C4-2B (cell line): ENCODE data around the gene ZDHHC9.

Experiments used
- H3K27ac ChIP-seq: fragments of 450-650 bp; 2 replicates; pipeline ENCODE4 v1.5.1; 2017
- ZFX ChIP-seq: fragments of 450-650 bp; IDR thresholded peaks from 2 replicates; pipeline ENCODE4 v1.6.1; 2017
- TF ChIP-seq, protein P1 (sequence below): fragments of 450-650 bp; conservative IDR thresholded peaks from 2 replicates; pipeline ENCODE4 v1.5.1; 2017; ENCODE audit warnings: mild to moderate bottlenecking

ZDHHC9 gene

DNA sequence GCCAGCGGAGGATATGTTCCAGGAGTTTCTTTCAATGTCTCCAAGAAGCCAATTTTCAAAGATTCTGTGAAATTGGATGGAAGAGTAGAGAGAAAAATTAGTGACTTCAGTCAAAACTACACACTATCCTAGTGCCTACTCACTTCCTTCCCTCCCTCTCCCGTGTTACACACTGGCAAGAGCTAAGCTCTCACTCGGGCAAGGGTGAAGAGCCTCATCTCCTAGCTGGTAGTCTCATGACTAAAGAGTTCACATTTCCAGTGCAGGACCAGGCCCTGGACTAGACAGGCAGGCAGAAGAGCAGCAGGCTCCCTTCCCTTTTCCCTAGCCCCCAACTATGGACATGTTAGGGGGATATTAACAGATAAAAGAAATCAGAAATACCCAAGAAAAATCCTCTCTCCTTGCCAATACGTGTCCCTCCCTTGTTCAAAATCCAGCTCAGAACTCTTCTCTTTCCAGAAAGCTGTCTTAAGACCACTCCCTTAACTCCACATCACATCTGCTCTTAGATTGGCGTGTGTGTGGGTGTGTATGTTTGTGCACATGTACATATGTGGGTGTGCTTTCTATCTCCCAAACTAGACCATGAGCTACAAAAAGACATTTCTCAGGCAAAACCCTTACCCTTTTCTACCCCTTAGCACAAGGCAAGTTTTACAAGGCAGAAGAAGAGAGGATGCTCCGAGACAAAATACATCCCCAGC, 29.9 kb downstream of the ZDHHC9 start:
- no peak overlapping the region for H3K27ac ChIP-seq
- no peak for TF ChIP-seq ZFX
- TF ChIP-seq, protein P1, sequence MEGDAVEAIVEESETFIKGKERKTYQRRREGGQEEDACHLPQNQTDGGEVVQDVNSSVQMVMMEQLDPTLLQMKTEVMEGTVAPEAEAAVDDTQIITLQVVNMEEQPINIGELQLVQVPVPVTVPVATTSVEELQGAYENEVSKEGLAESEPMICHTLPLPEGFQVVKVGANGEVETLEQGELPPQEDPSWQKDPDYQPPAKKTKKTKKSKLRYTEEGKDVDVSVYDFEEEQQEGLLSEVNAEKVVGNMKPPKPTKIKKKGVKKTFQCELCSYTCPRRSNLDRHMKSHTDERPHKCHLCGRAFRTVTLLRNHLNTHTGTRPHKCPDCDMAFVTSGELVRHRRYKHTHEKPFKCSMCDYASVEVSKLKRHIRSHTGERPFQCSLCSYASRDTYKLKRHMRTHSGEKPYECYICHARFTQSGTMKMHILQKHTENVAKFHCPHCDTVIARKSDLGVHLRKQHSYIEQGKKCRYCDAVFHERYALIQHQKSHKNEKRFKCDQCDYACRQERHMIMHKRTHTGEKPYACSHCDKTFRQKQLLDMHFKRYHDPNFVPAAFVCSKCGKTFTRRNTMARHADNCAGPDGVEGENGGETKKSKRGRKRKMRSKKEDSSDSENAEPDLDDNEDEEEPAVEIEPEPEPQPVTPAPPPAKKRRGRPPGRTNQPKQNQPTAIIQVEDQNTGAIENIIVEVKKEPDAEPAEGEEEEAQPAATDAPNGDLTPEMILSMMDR, result no peak

DNA sequence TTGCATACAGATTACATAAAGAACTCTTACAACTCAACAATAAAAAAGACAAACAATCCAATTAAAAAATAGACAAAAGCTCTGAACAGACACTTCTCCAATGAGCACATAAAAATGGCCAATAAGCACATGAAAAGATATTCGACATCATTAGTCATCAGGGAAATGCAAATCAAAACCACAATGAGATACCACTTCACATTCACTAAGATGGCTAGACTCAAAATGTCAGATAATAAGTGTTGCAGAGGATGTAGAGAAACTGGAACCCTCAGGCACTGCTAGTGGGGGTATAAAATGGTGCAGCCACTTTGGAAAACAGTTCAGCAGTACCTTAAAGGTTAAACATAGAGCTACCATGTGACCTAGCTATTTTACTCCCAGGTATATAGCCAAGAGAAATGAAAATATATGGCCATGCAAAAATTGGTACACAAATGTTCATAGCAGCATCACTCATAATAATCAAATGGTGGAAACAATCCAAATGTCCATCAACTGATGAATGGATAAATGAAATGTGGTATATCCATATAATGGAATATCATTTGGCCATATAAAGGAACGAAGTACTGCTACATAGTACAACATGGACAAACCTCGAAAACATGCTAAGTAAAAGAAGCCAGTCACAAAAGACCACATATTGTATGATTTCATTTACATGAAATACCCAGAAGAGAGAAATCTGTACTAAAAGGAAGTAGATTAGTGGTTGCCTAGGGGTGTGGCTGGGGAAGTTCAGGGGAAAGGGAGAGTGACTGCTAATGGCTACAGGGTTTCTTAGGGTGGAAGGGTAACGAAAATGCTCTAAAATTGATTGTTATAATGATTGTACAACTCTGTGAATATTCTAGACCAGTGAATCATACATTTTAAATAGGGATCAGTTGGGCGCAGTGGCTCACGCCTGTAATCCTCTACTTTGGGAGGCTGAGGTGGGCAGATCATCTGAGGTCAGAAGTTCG, 34.6 kb downstream of the ZDHHC9 start:
- H3K27ac ChIP-seq, result no peak overlapping the region
- TF ChIP-seq, protein P1, result no peak
- TF ChIP-seq ZFX, result no peak

DNA sequence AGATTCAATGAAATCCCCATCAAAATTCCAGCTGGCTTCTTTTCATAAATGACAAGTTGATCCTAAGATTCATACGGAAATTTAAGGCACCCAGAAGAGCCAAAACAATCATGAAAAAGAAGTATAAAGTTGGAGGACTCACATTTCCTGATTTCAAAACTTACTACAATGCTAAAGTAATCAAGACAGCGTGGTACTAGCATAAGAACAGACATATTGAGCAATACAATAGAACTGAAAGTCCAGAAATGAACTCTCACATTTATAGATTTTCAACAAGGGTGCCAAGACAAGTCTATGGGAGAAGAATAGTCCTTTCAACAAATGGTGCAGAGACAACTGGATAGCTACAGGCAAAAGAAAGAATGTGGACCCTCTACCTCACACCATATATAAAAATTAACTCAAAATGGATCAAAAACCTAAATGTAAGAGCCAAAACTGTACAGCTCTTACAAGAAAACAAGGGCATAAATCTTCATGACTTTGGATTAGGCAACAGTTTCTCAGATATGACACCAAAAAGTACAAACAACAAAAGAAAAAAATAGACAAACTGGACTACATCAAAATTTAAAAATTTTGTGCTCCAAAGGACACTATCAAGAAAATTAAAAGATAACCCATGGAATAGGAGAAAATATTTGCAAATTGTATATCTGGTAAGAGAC, 35.4 kb downstream of the ZDHHC9 start:
- no peak for TF ChIP-seq ZFX
- TF ChIP-seq, protein P1, result no peak
- no peak overlapping the region for H3K27ac ChIP-seq

DNA sequence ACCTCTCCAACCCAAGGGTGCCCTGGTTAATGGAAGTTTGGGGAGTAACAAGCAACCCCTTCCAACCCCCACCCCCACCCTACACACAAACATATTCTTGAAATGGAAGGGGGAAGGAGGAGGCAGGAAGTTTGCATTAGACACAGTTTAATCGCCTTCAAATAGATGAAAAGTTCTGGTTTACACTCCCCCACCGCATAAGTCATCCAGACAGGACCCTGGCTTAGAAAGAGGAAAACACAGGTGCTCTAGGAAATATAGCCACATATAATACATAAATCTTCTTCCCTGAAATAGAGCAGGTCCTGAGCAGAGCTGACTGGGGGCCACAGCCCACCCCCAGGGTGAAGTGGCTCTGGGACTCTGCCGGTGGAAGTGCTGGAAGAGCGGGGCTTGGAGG, 38.9 kb downstream of the ZDHHC9 start:
- H3K27ac ChIP-seq, result no peak overlapping the region
- no peak for TF ChIP-seq ZFX
- TF ChIP-seq, protein P1, result no peak

DNA sequence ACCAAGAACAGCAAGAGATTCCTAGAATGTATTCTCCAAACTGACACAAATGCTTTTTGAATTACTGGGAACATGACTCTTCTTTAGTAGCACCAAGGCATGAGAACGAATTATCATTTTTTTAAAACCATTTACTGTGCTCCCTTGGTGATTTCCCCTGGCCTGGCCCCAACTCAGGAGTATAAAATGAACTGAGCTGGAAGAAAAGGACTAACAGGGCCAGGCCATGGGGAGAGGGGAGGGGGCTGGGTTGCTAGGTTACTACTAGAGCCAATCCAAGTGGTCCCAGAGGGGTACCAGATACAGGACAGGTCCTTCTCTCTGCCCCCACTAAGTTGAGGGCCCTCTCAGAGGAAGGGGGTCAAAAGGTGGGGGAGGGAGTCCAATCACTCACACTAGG, 40.8 kb downstream of the ZDHHC9 start:
- H3K27ac ChIP-seq, result no peak overlapping the region

DNA sequence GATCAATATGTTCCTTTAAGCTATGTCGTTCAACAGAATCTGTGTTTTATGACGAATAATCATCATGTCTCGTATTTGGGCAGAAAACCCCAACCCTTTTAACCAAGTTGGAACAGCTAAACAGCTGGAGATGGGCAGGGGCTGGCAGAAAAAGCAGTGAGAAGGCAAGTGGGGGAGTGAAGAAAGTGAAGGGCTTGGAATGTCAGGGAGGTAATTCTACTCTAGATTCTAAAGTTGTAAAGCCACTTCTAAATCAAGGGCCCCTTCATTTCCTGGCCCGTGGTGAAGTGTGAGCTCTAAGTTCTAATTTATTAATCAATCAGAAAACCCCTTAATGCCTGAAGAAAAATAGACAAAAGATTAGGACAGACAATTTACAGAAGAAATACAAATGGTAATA, 43.5 kb downstream of the ZDHHC9 start:
- no peak overlapping the region for H3K27ac ChIP-seq
- TF ChIP-seq, protein P1, result no peak
- no peak for TF ChIP-seq ZFX

More for the DNA sequence above, 40.8 kb downstream of the ZDHHC9 start:
- no peak for TF ChIP-seq ZFX
- TF ChIP-seq, protein P1, result no peak
